Medulla oblongata (tissue), 1 donor: ENCODE measurements around the gene SLC39A7.
"Not testable (repeated sequence)": the region's sequence is repeated elsewhere in the genome, so short reads cannot be mapped to it uniquely, and the experiment has no call there.

ENCODE experiments used
- DNase-seq: peaks from one replicate; pipeline ENCODE4 v3.0.0-alpha.2; 2015; ENCODE audit errors: extremely low spot score

SLC39A7 gene

GRCh38 chr6:33205191-33206026 is 4.7 kb downstream of the SLC39A7 start:
- no peak for DNase-seq

GRCh38 chr6:33206027-33206863 is 5.6 kb downstream of the SLC39A7 start:
- no peak for DNase-seq

- DNase-seq = no peak
These were observed 6.3 kb downstream of the SLC39A7 start for GRCh38 chr6:33206864-33207551.

- DNase-seq = no peak
These were observed 7.0 kb downstream of the SLC39A7 start for GRCh38 chr6:33207552-33208090.

GRCh38 chr6:33208091-33208967 is 7.7 kb downstream of the SLC39A7 start, which contains the start of gene RING1:
RING1 (plus strand) TSS chr6:33208500; CDS start chr6:33208823, 323 bp downstream.
- peak; percentile 93 for DNase-seq

- DNase-seq = no peak
These were observed 9.2 kb downstream of the SLC39A7 start for GRCh38 chr6:33209856-33210255.

GRCh38 chr6:33211136-33211535 is 10.5 kb downstream of the SLC39A7 start:
- no peak for DNase-seq

GRCh38 chr6:33211666-33212422 is 11.2 kb downstream of the SLC39A7 start:
- no peak for DNase-seq

- no peak for DNase-seq
These were observed 12.1 kb downstream of the SLC39A7 start for GRCh38 chr6:33212857-33213165.

GRCh38 chr6:33213166-33213988 is 12.7 kb downstream of the SLC39A7 start:
- no peak for DNase-seq

- DNase-seq = no peak
These were observed 13.3 kb downstream of the SLC39A7 start for GRCh38 chr6:33213989-33214335.

GRCh38 chr6:33215271-33216116 is 14.8 kb downstream of the SLC39A7 start:
- DNase-seq = no peak

- DNase-seq = no peak
These were observed 15.5 kb downstream of the SLC39A7 start for GRCh38 chr6:33216117-33216649.

- DNase-seq = no peak
These were observed 16.6 kb downstream of the SLC39A7 start for GRCh38 chr6:33217246-33217645.

- no peak for DNase-seq
These were observed 17.0 kb downstream of the SLC39A7 start for GRCh38 chr6:33217681-33218080.

GRCh38 chr6:33226503-33227120 is 25.9 kb downstream of the SLC39A7 start:
- not testable (repeated sequence) for DNase-seq

- DNase-seq = no peak
These were observed 34.6 kb downstream of the SLC39A7 start for GRCh38 chr6:33235221-33235634.

- no peak for DNase-seq
These were observed 35.7 kb downstream of the SLC39A7 start for GRCh38 chr6:33236328-33236727.
